ENCODE data around the gene TPP2. TPM values are rescaled to one million over a fixed set of nuclear protein-coding genes. Genes with fewer than 3 reads are reported as not detected.

TPP2 gene
- total RNA-seq, 1 experiment from 2014 or later = 36.7 TPM

DNA sequence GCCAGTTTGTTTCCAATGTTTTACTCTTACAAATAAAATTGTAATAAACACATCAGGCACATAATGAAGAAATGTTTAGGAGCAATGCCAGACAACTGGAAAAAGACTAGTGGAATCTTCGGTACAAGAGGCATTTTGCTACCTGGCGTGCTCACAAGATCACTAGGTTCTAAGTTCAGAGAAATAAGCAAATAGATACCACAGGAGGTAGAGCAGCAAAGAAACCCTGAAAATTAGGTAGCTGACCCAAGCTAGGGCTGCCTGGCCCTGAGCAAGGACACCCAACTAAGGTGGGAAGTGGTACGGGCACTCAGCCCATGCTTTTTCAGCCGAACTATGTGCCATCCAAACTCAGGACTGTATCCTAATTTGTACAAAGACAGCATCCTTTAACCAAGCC is 32.2 kb upstream of the TPP2 start:
- Histone ChIP-seq H3K4me1 (ENCODE audit: control insufficient read depth in 1 of 2, insufficient read depth in 2 of 2, low read length in 2 of 2) (no peaks in the 10 kb centered on the region), H3K27ac (ENCODE audit: low read depth, low read length) (no peak overlapping the region), H4K20me1 (ENCODE audit: insufficient read depth) (no peaks in the 10 kb centered on the region), H3K27me3 (ENCODE audit: insufficient read depth, low read length) (peaks cover 27% of the 10 kb centered on the region), H3K36me3 (ENCODE audit: control insufficient read depth in 1 of 2, insufficient read depth in 2 of 2, low read length in 2 of 2) (no peaks in the 10 kb centered on the region), H2AFZ (ENCODE audit: low read depth, low read length, poor library complexity, severe bottlenecking) (no peak overlapping the region), H3K79me2 (ENCODE audit: insufficient read depth, low read length) (no peaks in the 10 kb centered on the region), H3K9me2 (ENCODE audit: insufficient read depth) (no peaks in the 10 kb centered on the region), H3K4me2 (ENCODE audit: low read length) (no peak overlapping the region), H3K4me3 (replicated peaks in 1 of 2; ENCODE audit: low read depth in 1 of 2, low read length in 2 of 2) (no peak overlapping the region), H3K9me3 (ENCODE audit: control insufficient read depth in 1 of 2, insufficient read depth in 1 of 2, low read depth in 1 of 2, low read length in 2 of 2) (no peaks in the 10 kb centered on the region), H3K9ac (ENCODE audit: low read length) (no peak overlapping the region)
- POLR2A ChIA-PET = no interaction called here
- intact Hi-C loops (cut with micrococcal nuclease) = no loop called here
- RAD21 ChIA-PET (ENCODE audit: low non-redundant PET in 1 of 2, low total read pairs in 2 of 2, uncharacterized antibody in 2 of 2, unreplicated experiment in 2 of 2) = no interaction called here
- ATAC-seq (no peak), DNase-seq (ENCODE audit: low read depth, low spot score) (no peak)
- BruUV-seq (replicated peaks) = no TSS peak
- TF ChIP-seq EZH2phosphoT487 (IDR thresholded peaks at IDR 0.05; ENCODE audit: borderline replicate concordance) = no peak
- TF ChIP-seq POLR2AphosphoS5 (IDR thresholded peaks at IDR 0.05; ENCODE audit: low read depth, low read length) = no peak
- TF ChIP-seq SRF (IDR thresholded peaks at IDR 0.05; ENCODE audit: low read depth) = no peak
- TF ChIP-seq TCF7L2 (IDR thresholded peaks at IDR 0.05; ENCODE audit: borderline replicate concordance, extremely low read depth, insufficient read depth, insufficient read length) = no peak
- TF ChIP-seq CEBPB (IDR thresholded peaks at IDR 0.05; ENCODE audit: low read depth) = no peak
- TF ChIP-seq, protein P1, sequence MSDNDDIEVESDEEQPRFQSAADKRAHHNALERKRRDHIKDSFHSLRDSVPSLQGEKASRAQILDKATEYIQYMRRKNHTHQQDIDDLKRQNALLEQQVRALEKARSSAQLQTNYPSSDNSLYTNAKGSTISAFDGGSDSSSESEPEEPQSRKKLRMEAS (IDR thresholded peaks at IDR 0.05) = no peak
- TF ChIP-seq, protein P2, sequence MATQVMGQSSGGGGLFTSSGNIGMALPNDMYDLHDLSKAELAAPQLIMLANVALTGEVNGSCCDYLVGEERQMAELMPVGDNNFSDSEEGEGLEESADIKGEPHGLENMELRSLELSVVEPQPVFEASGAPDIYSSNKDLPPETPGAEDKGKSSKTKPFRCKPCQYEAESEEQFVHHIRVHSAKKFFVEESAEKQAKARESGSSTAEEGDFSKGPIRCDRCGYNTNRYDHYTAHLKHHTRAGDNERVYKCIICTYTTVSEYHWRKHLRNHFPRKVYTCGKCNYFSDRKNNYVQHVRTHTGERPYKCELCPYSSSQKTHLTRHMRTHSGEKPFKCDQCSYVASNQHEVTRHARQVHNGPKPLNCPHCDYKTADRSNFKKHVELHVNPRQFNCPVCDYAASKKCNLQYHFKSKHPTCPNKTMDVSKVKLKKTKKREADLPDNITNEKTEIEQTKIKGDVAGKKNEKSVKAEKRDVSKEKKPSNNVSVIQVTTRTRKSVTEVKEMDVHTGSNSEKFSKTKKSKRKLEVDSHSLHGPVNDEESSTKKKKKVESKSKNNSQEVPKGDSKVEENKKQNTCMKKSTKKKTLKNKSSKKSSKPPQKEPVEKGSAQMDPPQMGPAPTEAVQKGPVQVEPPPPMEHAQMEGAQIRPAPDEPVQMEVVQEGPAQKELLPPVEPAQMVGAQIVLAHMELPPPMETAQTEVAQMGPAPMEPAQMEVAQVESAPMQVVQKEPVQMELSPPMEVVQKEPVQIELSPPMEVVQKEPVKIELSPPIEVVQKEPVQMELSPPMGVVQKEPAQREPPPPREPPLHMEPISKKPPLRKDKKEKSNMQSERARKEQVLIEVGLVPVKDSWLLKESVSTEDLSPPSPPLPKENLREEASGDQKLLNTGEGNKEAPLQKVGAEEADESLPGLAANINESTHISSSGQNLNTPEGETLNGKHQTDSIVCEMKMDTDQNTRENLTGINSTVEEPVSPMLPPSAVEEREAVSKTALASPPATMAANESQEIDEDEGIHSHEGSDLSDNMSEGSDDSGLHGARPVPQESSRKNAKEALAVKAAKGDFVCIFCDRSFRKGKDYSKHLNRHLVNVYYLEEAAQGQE (IDR thresholded peaks at IDR 0.05; ENCODE audit: low read depth) = no peak
- TF ChIP-seq, protein P3, sequence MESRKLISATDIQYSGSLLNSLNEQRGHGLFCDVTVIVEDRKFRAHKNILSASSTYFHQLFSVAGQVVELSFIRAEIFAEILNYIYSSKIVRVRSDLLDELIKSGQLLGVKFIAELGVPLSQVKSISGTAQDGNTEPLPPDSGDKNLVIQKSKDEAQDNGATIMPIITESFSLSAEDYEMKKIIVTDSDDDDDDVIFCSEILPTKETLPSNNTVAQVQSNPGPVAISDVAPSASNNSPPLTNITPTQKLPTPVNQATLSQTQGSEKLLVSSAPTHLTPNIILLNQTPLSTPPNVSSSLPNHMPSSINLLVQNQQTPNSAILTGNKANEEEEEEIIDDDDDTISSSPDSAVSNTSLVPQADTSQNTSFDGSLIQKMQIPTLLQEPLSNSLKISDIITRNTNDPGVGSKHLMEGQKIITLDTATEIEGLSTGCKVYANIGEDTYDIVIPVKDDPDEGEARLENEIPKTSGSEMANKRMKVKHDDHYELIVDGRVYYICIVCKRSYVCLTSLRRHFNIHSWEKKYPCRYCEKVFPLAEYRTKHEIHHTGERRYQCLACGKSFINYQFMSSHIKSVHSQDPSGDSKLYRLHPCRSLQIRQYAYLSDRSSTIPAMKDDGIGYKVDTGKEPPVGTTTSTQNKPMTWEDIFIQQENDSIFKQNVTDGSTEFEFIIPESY (IDR thresholded peaks at IDR 0.05; ENCODE audit: extremely low read depth, insufficient replicate concordance, low read length) = no peak
- no peak for TF ChIP-seq ZFX (IDR thresholded peaks at IDR 0.05)
- no peak for TF ChIP-seq EGR1 (IDR thresholded peaks at IDR 0.05; ENCODE audit: low read depth)
- no peak for TF ChIP-seq CBX3 (IDR thresholded peaks at IDR 0.05; ENCODE audit: low read depth)
- TF ChIP-seq, protein P4, sequence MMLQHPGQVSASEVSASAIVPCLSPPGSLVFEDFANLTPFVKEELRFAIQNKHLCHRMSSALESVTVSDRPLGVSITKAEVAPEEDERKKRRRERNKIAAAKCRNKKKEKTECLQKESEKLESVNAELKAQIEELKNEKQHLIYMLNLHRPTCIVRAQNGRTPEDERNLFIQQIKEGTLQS (IDR thresholded peaks at IDR 0.05) = no peak
- no peak for TF ChIP-seq POLR2A (IDR thresholded peaks at IDR 0.05; ENCODE audit: borderline replicate concordance, extremely low read depth, insufficient read depth, insufficient read length)
- TF ChIP-seq YY1 (IDR thresholded peaks at IDR 0.05; ENCODE audit: extremely low read depth, insufficient replicate concordance, low read depth, low read length) = no peak
- no peak for TF ChIP-seq ELF1 (IDR thresholded peaks at IDR 0.05; ENCODE audit: borderline replicate concordance, low read depth)
- TF ChIP-seq SP1 (IDR thresholded peaks at IDR 0.05; ENCODE audit: low read depth) = no peak
- TF ChIP-seq EZH2 (IDR thresholded peaks at IDR 0.05) = no peak
- no peak for TF ChIP-seq ZNF274 (IDR thresholded peaks at IDR 0.05; ENCODE audit: low read depth, low read length)
- TF ChIP-seq, protein P5, sequence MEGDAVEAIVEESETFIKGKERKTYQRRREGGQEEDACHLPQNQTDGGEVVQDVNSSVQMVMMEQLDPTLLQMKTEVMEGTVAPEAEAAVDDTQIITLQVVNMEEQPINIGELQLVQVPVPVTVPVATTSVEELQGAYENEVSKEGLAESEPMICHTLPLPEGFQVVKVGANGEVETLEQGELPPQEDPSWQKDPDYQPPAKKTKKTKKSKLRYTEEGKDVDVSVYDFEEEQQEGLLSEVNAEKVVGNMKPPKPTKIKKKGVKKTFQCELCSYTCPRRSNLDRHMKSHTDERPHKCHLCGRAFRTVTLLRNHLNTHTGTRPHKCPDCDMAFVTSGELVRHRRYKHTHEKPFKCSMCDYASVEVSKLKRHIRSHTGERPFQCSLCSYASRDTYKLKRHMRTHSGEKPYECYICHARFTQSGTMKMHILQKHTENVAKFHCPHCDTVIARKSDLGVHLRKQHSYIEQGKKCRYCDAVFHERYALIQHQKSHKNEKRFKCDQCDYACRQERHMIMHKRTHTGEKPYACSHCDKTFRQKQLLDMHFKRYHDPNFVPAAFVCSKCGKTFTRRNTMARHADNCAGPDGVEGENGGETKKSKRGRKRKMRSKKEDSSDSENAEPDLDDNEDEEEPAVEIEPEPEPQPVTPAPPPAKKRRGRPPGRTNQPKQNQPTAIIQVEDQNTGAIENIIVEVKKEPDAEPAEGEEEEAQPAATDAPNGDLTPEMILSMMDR (IDR thresholded peaks at IDR 0.05 in 2 of 3, conservative IDR thresholded peaks at IDR 0.05 in 1 of 3; ENCODE audit: borderline replicate concordance in 1 of 3, insufficient read depth in 1 of 3, low read depth in 2 of 3, low read length in 2 of 3) = no peak
- CTCF ChIA-PET = interaction anchor here (1.0 kb wide), 1 partner anchor 9 kb away, joined by 4 read pairs; no protein-coding TSS in a partner anchor
